Keratinocyte (primary cell): ENCODE data around the gene GBP4. TPM values are rescaled to one million over a fixed set of nuclear protein-coding genes. Genes with fewer than 3 reads are reported as not detected.

Experiments used
- DNase-seq: peaks from one replicate; pipeline ENCODE4 v3.0.0-alpha.2; 2011; ENCODE audit warnings: low read depth, missing footprints, low spot score
- FAIRE-seq: peaks from 2 replicates; lab custom pipeline; 2011; peaks lifted over from hg19 to GRCh38; lab: Jason Lieb, UNC
- H2AFZ ChIP-seq: 2 replicates; pipeline ENCODE4 v1.6.0; 2012; ENCODE audit warnings: low read length, control low read depth, inconsistent platforms; ENCODE audit not compliant: control insufficient read depth
- H3K27ac ChIP-seq: 2 replicates; pipeline ENCODE4 v1.5.1; 2011; ENCODE audit warnings: low read length; ENCODE audit not compliant: control insufficient read depth, insufficient read depth
- H3K27me3 ChIP-seq: 3 replicates; pipeline ENCODE4 v1.6.0; 2011; ENCODE audit warnings: low read length; ENCODE audit not compliant: control insufficient read depth, insufficient read depth; ENCODE audit errors: extremely low read depth
- H3K36me3 ChIP-seq, 2 experiments: 2 replicates in 1 of 2; 3 replicates in 1 of 2; pipeline ENCODE4 v1.5.1; 2011; ENCODE audit warnings: low read length in 2 of 2, mild to moderate bottlenecking in 1 of 2; ENCODE audit not compliant: control insufficient read depth in 2 of 2, insufficient read depth in 2 of 2; ENCODE audit errors: extremely low read depth in 1 of 2
- H3K4me1 ChIP-seq: 3 replicates; pipeline ENCODE4 v1.5.1; 2011; ENCODE audit warnings: low read length; ENCODE audit not compliant: control insufficient read depth, insufficient read depth; ENCODE audit errors: extremely low read depth
- H3K4me2 ChIP-seq: 3 replicates; pipeline ENCODE4 v1.6.0; 2011; ENCODE audit warnings: low read depth, low read length; ENCODE audit not compliant: control insufficient read depth, insufficient read depth; ENCODE audit errors: extremely low read depth
- H3K4me3 ChIP-seq, 3 experiments: fragments of 200-600 bp in 1 of 3; sonication (generic) in 1 of 3; 2 replicates in 2 of 3; 3 replicates in 1 of 3; pipeline ENCODE4 v1.5.1; 2011 to 2016; ENCODE audit warnings: low read length in 3 of 3, mild to moderate bottlenecking in 3 of 3, control low read depth in 2 of 3, inconsistent platforms in 1 of 3, low read depth in 1 of 3, mixed read lengths in 1 of 3, mixed run types in 1 of 3, moderate library complexity in 1 of 3; ENCODE audit not compliant: control insufficient read depth in 2 of 3, insufficient read depth in 2 of 3; ENCODE audit errors: extremely low read depth in 1 of 3
- H3K79me2 ChIP-seq: 2 replicates; pipeline ENCODE4 v1.6.0; 2012; ENCODE audit warnings: low read length; ENCODE audit not compliant: control insufficient read depth, insufficient read depth
- H3K9ac ChIP-seq: 3 replicates; pipeline ENCODE4 v1.6.0; 2011; ENCODE audit warnings: low read length; ENCODE audit not compliant: control insufficient read depth, insufficient read depth; ENCODE audit errors: extremely low read depth
- H3K9me1 ChIP-seq: 3 replicates; pipeline ENCODE4 v1.6.0; 2011; ENCODE audit warnings: low read length; ENCODE audit not compliant: control insufficient read depth, insufficient read depth; ENCODE audit errors: extremely low read depth
- H3K9me3 ChIP-seq: 2 replicates; pipeline ENCODE4 v1.5.1; 2012; ENCODE audit warnings: low read depth, low read length; ENCODE audit not compliant: control insufficient read depth
- H4K20me1 ChIP-seq: 3 replicates; pipeline ENCODE4 v1.6.0; 2011; ENCODE audit warnings: low read length; ENCODE audit not compliant: control insufficient read depth, insufficient read depth; ENCODE audit errors: extremely low read depth
- EZH2 ChIP-seq: IDR thresholded peaks from one replicate; pipeline ENCODE4 v1.6.1; 2012; ENCODE audit warnings: inconsistent platforms, mild to moderate bottlenecking, low read length, moderate library complexity
- dilution Hi-C: fragments of 300-500 bp; cut with MboI; formaldehyde crosslinking; loops from one replicate; pipeline ENCODE4 v1.7.0; 2020; ENCODE audit warnings: low sequenced_read_pairs; ENCODE audit not compliant: extremely low pct_ligation_motif_present
- polyA plus RNA-seq, 5 experiments: library from polyadenylated mRNA; depleted of rRNA in 3 of 5; stranded (reverse) in 3 of 5; stranded (forward) in 1 of 5; unstranded in 1 of 5; fragments of >200 nt; gene quantifications; 1 replicate in 1 of 5; 2 replicates in 3 of 5; 3 replicates in 1 of 5; pipeline versions ENCODE4 v1.2.1 to v1.2.3, GENCODE V29; 2011 to 2012; ENCODE audit warnings: missing spikeins in 2 of 5, low read depth in 1 of 5, low replicate concordance in 1 of 5
- TF ChIP-seq, protein P1 (sequence below), 3 experiments: IDR thresholded peaks in 1 of 3; conservative IDR thresholded peaks in 1 of 3; optimal IDR thresholded peaks in 1 of 3; 2 replicates in 2 of 3; 3 replicates in 1 of 3; pipeline versions ENCODE3 to v1.5.1; 2011; ENCODE audit warnings: low read length in 3 of 3, mild to moderate bottlenecking in 3 of 3, moderate library complexity in 2 of 3, control low read depth in 1 of 3, inconsistent platforms in 1 of 3; ENCODE audit not compliant: insufficient read depth in 2 of 3; ENCODE audit errors: extremely low read depth in 1 of 3

GBP4 gene
- polyA plus RNA-seq, 1 donor (not counting 4 experiments of a cell fraction or from before 2014, with no cell fraction given), result 0.01 TPM

DNA sequence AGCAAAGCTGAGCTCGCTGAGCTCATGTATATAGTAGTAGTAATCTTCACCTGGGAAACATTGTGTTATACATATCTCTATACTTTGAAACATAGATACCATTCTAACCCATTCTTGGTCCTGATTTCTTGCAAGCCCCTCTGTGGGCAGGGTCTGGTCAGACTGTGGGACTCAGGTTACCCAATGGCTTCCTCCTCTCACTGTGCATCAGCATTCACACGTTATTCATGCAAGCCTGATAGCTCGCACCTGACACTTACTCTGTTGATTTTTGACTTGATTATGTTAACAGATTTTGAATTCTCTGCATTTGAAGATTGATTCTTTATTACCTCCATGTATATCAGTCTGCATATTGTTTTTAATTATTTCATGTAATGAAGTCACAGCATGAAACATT, 24.3 kb downstream of the GBP4 start:
- Histone ChIP-seq H3K4me3 (no peak overlapping the region), H2AFZ (no peak overlapping the region), H3K27ac (no peak overlapping the region), H3K9me1 (no peaks in the 10 kb centered on the region), H3K36me3 (no peaks in the 10 kb centered on the region), H3K4me2 (no peak overlapping the region), H3K4me1 (no peaks in the 10 kb centered on the region), H3K27me3 (no peaks in the 10 kb centered on the region), H4K20me1 (no peaks in the 10 kb centered on the region), H3K9ac (no peak overlapping the region), H3K79me2 (no peaks in the 10 kb centered on the region), H3K9me3 (no peaks in the 10 kb centered on the region)
- dilution Hi-C loops, result no loop called here
- DNase-seq (no peak), FAIRE-seq (no peak)
- no peak for TF ChIP-seq EZH2
- TF ChIP-seq, protein P1, sequence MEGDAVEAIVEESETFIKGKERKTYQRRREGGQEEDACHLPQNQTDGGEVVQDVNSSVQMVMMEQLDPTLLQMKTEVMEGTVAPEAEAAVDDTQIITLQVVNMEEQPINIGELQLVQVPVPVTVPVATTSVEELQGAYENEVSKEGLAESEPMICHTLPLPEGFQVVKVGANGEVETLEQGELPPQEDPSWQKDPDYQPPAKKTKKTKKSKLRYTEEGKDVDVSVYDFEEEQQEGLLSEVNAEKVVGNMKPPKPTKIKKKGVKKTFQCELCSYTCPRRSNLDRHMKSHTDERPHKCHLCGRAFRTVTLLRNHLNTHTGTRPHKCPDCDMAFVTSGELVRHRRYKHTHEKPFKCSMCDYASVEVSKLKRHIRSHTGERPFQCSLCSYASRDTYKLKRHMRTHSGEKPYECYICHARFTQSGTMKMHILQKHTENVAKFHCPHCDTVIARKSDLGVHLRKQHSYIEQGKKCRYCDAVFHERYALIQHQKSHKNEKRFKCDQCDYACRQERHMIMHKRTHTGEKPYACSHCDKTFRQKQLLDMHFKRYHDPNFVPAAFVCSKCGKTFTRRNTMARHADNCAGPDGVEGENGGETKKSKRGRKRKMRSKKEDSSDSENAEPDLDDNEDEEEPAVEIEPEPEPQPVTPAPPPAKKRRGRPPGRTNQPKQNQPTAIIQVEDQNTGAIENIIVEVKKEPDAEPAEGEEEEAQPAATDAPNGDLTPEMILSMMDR (optimal IDR thresholded peaks at IDR 0.05 in 1 of 3, IDR thresholded peaks at IDR 0.05 in 1 of 3, conservative IDR thresholded peaks at IDR 0.05 in 1 of 3; ENCODE audit: extremely low read depth in 1 of 3, insufficient read depth in 2 of 3, low read length in 3 of 3), result no peak

DNA sequence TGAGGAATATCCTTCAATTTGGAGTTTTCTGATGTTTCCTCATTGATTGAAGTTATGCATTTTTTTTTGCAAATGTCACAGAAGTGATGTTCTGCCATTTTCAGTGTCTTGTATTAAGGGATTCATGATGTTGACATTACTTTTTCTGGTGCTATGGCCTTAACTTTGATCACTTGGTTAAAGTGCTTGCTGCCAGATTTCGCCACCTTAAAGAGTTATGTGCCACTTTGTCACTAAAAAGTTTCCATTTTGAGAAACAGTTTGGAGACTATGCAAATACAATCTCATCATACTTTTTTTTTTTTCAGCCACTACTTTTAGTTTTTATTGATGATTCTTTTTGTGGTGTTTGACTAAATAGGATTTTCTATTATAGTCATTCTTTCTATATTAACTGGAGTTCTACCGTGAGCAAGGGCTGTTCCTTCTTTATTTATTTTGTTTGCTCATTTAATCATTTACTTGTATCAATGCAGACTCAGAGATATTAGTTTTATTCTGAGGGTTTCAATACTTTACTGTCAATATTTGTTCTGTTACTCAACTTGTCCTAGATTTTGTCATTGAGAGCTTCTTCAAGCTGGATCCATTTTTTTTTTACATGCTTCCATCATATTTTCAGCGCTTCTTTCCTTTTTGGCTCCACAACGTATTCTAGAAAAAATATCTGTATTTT, 26.1 kb downstream of the GBP4 start:
- H3K4me2 ChIP-seq, result no peak overlapping the region
- dilution Hi-C loops, result no loop called here
- no peak for DNase-seq
- H3K9me3 ChIP-seq, result no peaks in the 10 kb centered on the region
- H4K20me1 ChIP-seq, result no peaks in the 10 kb centered on the region
- no peak for FAIRE-seq
- no peak overlapping the region for H3K9ac ChIP-seq
- H2AFZ ChIP-seq, result no peak overlapping the region
- no peaks in the 10 kb centered on the region for H3K79me2 ChIP-seq
- no peak overlapping the region for H3K27ac ChIP-seq
- no peak overlapping the region for H3K4me3 ChIP-seq
- H3K36me3 ChIP-seq, result no peaks in the 10 kb centered on the region
- H3K4me1 ChIP-seq, result no peaks in the 10 kb centered on the region
- TF ChIP-seq EZH2, result no peak
- TF ChIP-seq, protein P1 (optimal IDR thresholded peaks at IDR 0.05 in 1 of 3, IDR thresholded peaks at IDR 0.05 in 1 of 3, conservative IDR thresholded peaks at IDR 0.05 in 1 of 3; ENCODE audit: extremely low read depth in 1 of 3, insufficient read depth in 2 of 3, low read length in 3 of 3), result no peak
- no peaks in the 10 kb centered on the region for H3K9me1 ChIP-seq
- H3K27me3 ChIP-seq, result no peaks in the 10 kb centered on the region
